ENCODE measurements around the gene COX6A1. TPM values are rescaled to one million over a fixed set of nuclear protein-coding genes. Genes with fewer than 3 reads are reported as not detected.

COX6A1 gene
- total RNA-seq, 1 donor from 2014 or later, result 258 TPM

GRCh38 chr12:120466560-120467315 lies 28.8 kb downstream of the COX6A1 start:
- Histone ChIP-seq H3K4me1 (peaks cover 26% of the 10 kb centered on the region), H3K4me3 (no peak overlapping the region), H3K27me3 (no peaks in the 10 kb centered on the region), H3K9me3 (no peaks in the 10 kb centered on the region), H3K36me3 (peaks cover 50% of the 10 kb centered on the region), H3K27ac (no peak overlapping the region)
- intact Hi-C loops (cut with DNase I), result no loop called here
- no peak for ATAC-seq
- peak; percentile 36 for TF ChIP-seq CTCF (IDR thresholded peaks at IDR 0.05)
- DNase-seq, result no peak

GRCh38 chr12:120467439-120467838 lies 29.5 kb downstream of the COX6A1 start:
- Histone ChIP-seq H3K4me1 (peaks cover 26% of the 10 kb centered on the region), H3K27me3 (no peaks in the 10 kb centered on the region), H3K9me3 (no peaks in the 10 kb centered on the region), H3K27ac (no peak overlapping the region), H3K4me3 (no peak overlapping the region), H3K36me3 (peaks cover 43% of the 10 kb centered on the region)
- DNase-seq (no peak), ATAC-seq (no peak)
- intact Hi-C loops (cut with DNase I), result no loop called here
- no peak for TF ChIP-seq CTCF (IDR thresholded peaks at IDR 0.05)

GRCh38 chr12:120468325-120468820 lies 30.5 kb downstream of the COX6A1 start:
- Histone ChIP-seq H3K27me3 (no peaks in the 10 kb centered on the region), H3K36me3 (peaks cover 34% of the 10 kb centered on the region), H3K4me1 (peaks cover 26% of the 10 kb centered on the region), H3K27ac (peak overlapping the region; percentile 92), H3K9me3 (no peaks in the 10 kb centered on the region), H3K4me3 (peak overlapping the region; percentile 65)
- peak; percentile 40 for ATAC-seq
- DNase-seq, result peak; percentile 70
- no peak for TF ChIP-seq CTCF (IDR thresholded peaks at IDR 0.05)
- intact Hi-C loops (cut with DNase I), result no loop called here

- TF ChIP-seq CTCF (IDR thresholded peaks at IDR 0.05), result no peak
- peak overlapping the region; percentile 92 for H3K27ac ChIP-seq
- peaks cover 26% of the 10 kb centered on the region for H3K4me1 ChIP-seq
- ATAC-seq, result peak; percentile 43
- H3K27me3 ChIP-seq, result no peaks in the 10 kb centered on the region
- H3K36me3 ChIP-seq, result peaks cover 28% of the 10 kb centered on the region
- H3K9me3 ChIP-seq, result no peaks in the 10 kb centered on the region
- peak; percentile 74 for DNase-seq
- H3K4me3 ChIP-seq, result peak overlapping the region; percentile 65
- intact Hi-C loops (cut with DNase I), result no loop called here
Measured at GRCh38 chr12:120468821-120469449, 31.0 kb downstream of the COX6A1 start.

- Histone ChIP-seq H3K4me3 (peak within 1 kb of the TSS; percentile 65), H3K36me3 (peaks cover 21% of the 10 kb centered on the region), H3K4me1 (peaks cover 26% of the 10 kb centered on the region), H3K27me3 (no peaks in the 10 kb centered on the region), H3K9me3 (no peaks in the 10 kb centered on the region), H3K27ac (peak within 1 kb of the TSS; percentile 92)
- intact Hi-C loops (cut with DNase I), result no loop called here
- TF ChIP-seq CTCF (IDR thresholded peaks at IDR 0.05), result peak; percentile 95
- peak; percentile 98 for DNase-seq
- peak; percentile 97 for ATAC-seq
Measured at GRCh38 chr12:120469450-120470149, 31.7 kb downstream of the COX6A1 start, which contains the start of gene SRSF9. TSS of gene SRSF9 (minus strand) at chr12:120469748. CDS start at chr12:120469609, 139 bp downstream.

Data from upper lobe of right lung (tissue), 1 donor.